CD14-positive monocyte (primary cell): ENCODE results near the gene IGFBP2. TPM values are rescaled to one million over a fixed set of nuclear protein-coding genes. Genes with fewer than 3 reads are reported as not detected.

Experiments used
- DNase-seq, 3 donors: peaks; one replicate each; pipeline ENCODE4 v3.0.0-alpha.2; 2011 to 2022
- H2AFZ ChIP-seq: 2 replicates; pipeline ENCODE4 v1.6.0; 2012; ENCODE audit warnings: mild to moderate bottlenecking, low read depth, low read length, inconsistent platforms; ENCODE audit not compliant: insufficient read depth, poor library complexity, severe bottlenecking
- H3K27ac ChIP-seq, 2 donors: 1 replicate in 1 of 2; 2 replicates in 1 of 2; pipeline ENCODE4 v1.5.1; 2012 to 2013; ENCODE audit warnings: low read length in 2 of 2, control low read depth in 1 of 2, inconsistent platforms in 1 of 2, low read depth in 1 of 2, mild to moderate bottlenecking in 1 of 2
- H3K27me3 ChIP-seq, 2 donors: one replicate each; pipeline versions ENCODE4 v1.6.0 to v1.6.1; 2011 to 2013; ENCODE audit warnings: low read length in 2 of 2; ENCODE audit not compliant: control insufficient read depth in 2 of 2, insufficient read depth in 2 of 2
- H3K36me3 ChIP-seq, 2 donors: replicated peaks in 1 of 2; 1 replicate in 1 of 2; 2 replicates in 1 of 2; pipeline versions ENCODE4 v1.5.1 to v1.6.1; 2012 to 2013; ENCODE audit warnings: low read length in 2 of 2, control low read depth in 1 of 2, inconsistent platforms in 1 of 2, mild to moderate bottlenecking in 1 of 2; ENCODE audit not compliant: insufficient read depth in 2 of 2, control insufficient read depth in 1 of 2
- H3K4me1 ChIP-seq, 2 donors: 1 replicate in 1 of 2; 2 replicates in 1 of 2; pipeline versions ENCODE4 v1.5.1 to v1.6.1; 2012 to 2013; ENCODE audit warnings: low read length in 2 of 2, control low read depth in 1 of 2, inconsistent platforms in 1 of 2, mild to moderate bottlenecking in 1 of 2, moderate library complexity in 1 of 2; ENCODE audit not compliant: insufficient read depth in 2 of 2, control insufficient read depth in 1 of 2
- H3K4me2 ChIP-seq: replicated peaks from 2 replicates; pipeline ENCODE3; 2012; ENCODE audit warnings: low read length, moderate library complexity, mild to moderate bottlenecking; ENCODE audit not compliant: poor library complexity, severe bottlenecking; ENCODE audit errors: extremely low read depth
- H3K4me3 ChIP-seq, 3 experiments: fragments of 200-600 bp in 1 of 3; sonication (generic) in 1 of 3; replicated peaks in 1 of 3; 1 replicate in 2 of 3; 2 replicates in 1 of 3; pipeline ENCODE4 v1.5.1; 2011 to 2013; ENCODE audit warnings: low read length in 3 of 3, mild to moderate bottlenecking in 3 of 3, control low read depth in 2 of 3, low read depth in 2 of 3, inconsistent platforms in 1 of 3, moderate library complexity in 1 of 3
- H3K79me2 ChIP-seq: 2 replicates; pipeline ENCODE4 v1.6.0; 2012; ENCODE audit warnings: mild to moderate bottlenecking, control low read depth, inconsistent platforms, low read length, moderate library complexity; ENCODE audit not compliant: insufficient read depth
- H3K9ac ChIP-seq: 2 replicates; pipeline ENCODE4 v1.6.0; 2017; ENCODE audit warnings: low read length, mild to moderate bottlenecking; ENCODE audit not compliant: insufficient read depth, poor library complexity, severe bottlenecking
- H3K9me3 ChIP-seq, 2 donors: replicated peaks in 1 of 2; 1 replicate in 1 of 2; 2 replicates in 1 of 2; pipeline versions ENCODE4 v1.5.1 to v1.6.1; 2012 to 2013; ENCODE audit warnings: low read length in 2 of 2, control low read depth in 1 of 2; ENCODE audit not compliant: control insufficient read depth in 1 of 2, insufficient read depth in 1 of 2
- H4K20me1 ChIP-seq: 2 replicates; pipeline ENCODE4 v1.6.0; 2012; ENCODE audit warnings: mild to moderate bottlenecking, low read length, control low read depth, moderate library complexity; ENCODE audit not compliant: insufficient read depth
- H3K27ac Mint-ChIP-seq, 7 donors: one replicate each; pipeline ENCODE4 v1.8.0; 2020; ENCODE audit warnings: mild to moderate bottlenecking in 7 of 7, mixed read lengths in 7 of 7, moderate library complexity in 6 of 7, inconsistent platforms in 2 of 7
- H3K27me3 Mint-ChIP-seq, 3 donors: one replicate each; pipeline ENCODE4 v1.8.0; 2021 to 2022; ENCODE audit warnings: low read depth in 3 of 3, mild to moderate bottlenecking in 3 of 3, mixed read lengths in 3 of 3, moderate library complexity in 3 of 3, inconsistent platforms in 1 of 3
- H3K36me3 Mint-ChIP-seq, 2 donors: one replicate each; pipeline ENCODE4 v1.8.0; 2020; ENCODE audit warnings: mixed read lengths in 2 of 2, inconsistent platforms in 1 of 2, mild to moderate bottlenecking in 1 of 2
- H3K4me1 Mint-ChIP-seq: one replicate; pipeline ENCODE4 v1.8.0; 2020; ENCODE audit warnings: mild to moderate bottlenecking, mixed read lengths
- H3K4me3 Mint-ChIP-seq, 2 donors: one replicate each; pipeline ENCODE4 v1.8.0; 2020; ENCODE audit warnings: mild to moderate bottlenecking in 2 of 2, mixed read lengths in 2 of 2, moderate library complexity in 1 of 2
- H3K9me3 Mint-ChIP-seq, 7 donors: one replicate each; pipeline ENCODE4 v1.8.0; 2020 to 2022; ENCODE audit warnings: mixed read lengths in 7 of 7, mild to moderate bottlenecking in 6 of 7, moderate library complexity in 6 of 7, inconsistent platforms in 2 of 7
- WGBS: methylation state at CpG from one replicate; pipeline ENCODE4 v1.1.5; 2013; ENCODE audit warnings: missing lambda C conversion rate; ENCODE audit not compliant: insufficient coverage; 5-methylcytosine and 5-hydroxymethylcytosine counted together
- intact Hi-C, 2 donors: fragments of 100-400 bp; cut with micrococcal nuclease; formaldehyde crosslinking; loops; one replicate each; pipeline versions ENCODE4 v1.15.0 to v1.15.1; 2023
- polyA plus RNA-seq, 3 donors: library from polyadenylated mRNA; depleted of rRNA in 1 of 3; unstranded in 2 of 3; stranded (reverse) in 1 of 3; fragments of 300-500 nt in 2 of 3; fragments of >200 nt in 1 of 3; fragmentation: Illumina TruSeq in 2 of 3; gene quantifications; 1 replicate in 2 of 3; 2 replicates in 1 of 3; pipeline ENCODE4 v1.2.3, GENCODE V29; 2012 to 2021
- TF ChIP-seq, protein P1 (sequence below): fragments of 200-600 bp; IDR thresholded peaks from one replicate; pipeline ENCODE4 v1.8.0; 2022; ENCODE audit warnings: antibody characterized with exemption, mild to moderate bottlenecking

Gene IGFBP2
- polyA plus RNA-seq, 3 donors: 1.6 TPM; not detected in 2

DNA sequence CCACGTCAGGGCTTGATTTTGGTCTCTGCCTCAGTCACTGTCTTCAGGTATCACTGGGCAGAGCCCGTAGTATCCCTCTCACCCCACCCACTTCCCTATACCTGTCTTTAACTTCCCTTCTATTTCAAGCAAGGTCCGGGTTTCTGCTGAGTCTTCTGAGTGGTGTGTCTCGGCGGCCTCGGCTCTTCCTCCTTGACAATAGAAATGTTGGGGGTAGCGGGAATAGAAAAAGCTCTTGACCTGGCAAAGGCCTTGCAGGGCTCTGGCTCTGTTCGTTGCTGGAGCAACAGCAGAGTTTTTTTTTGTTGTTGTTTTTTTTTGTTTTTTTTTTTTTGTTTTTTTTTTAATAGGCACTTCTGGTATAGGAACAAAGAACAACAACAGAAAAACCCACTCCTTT, 78.1 kb downstream of the IGFBP2 start:
- Mint-ChIP-seq H3K36me3 (no peaks in the 10 kb centered on the region), H3K4me3 (no peak overlapping the region), H3K27ac (no peak overlapping the region), H3K4me1 (no peaks in the 10 kb centered on the region), H3K9me3 (peaks cover 0 to 4% (median 0%) of the 10 kb centered on the region in 7 donors), H3K27me3 (peaks cover 6 to 22% (median 11%) of the 10 kb centered on the region in 3 donors)
- Histone ChIP-seq H2AFZ (no peak overlapping the region), H3K9me3 (peaks cover 0 to 3% of the 10 kb centered on the region in 2 donors), H3K27ac (no peak overlapping the region), H3K9ac (no peak overlapping the region), H3K4me2 (no peak overlapping the region), H3K4me3 (no peak overlapping the region), H3K79me2 (no peaks in the 10 kb centered on the region), H4K20me1 (no peaks in the 10 kb centered on the region), H3K27me3 (no peaks in the 10 kb centered on the region), H3K36me3 (no peaks in the 10 kb centered on the region), H3K4me1 (no peaks in the 10 kb centered on the region)
- DNase-seq: no peak
- TF ChIP-seq, protein P1, sequence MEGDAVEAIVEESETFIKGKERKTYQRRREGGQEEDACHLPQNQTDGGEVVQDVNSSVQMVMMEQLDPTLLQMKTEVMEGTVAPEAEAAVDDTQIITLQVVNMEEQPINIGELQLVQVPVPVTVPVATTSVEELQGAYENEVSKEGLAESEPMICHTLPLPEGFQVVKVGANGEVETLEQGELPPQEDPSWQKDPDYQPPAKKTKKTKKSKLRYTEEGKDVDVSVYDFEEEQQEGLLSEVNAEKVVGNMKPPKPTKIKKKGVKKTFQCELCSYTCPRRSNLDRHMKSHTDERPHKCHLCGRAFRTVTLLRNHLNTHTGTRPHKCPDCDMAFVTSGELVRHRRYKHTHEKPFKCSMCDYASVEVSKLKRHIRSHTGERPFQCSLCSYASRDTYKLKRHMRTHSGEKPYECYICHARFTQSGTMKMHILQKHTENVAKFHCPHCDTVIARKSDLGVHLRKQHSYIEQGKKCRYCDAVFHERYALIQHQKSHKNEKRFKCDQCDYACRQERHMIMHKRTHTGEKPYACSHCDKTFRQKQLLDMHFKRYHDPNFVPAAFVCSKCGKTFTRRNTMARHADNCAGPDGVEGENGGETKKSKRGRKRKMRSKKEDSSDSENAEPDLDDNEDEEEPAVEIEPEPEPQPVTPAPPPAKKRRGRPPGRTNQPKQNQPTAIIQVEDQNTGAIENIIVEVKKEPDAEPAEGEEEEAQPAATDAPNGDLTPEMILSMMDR: no peak
- intact Hi-C loops: no loop called here
- 73% methylated on average over 2 of the region's 8 CpGs for WGBS

GRCh38 chr2:216713691-216714336, 80.6 kb downstream of the IGFBP2 start:
- Mint-ChIP-seq H3K4me3 (no peak overlapping the region), H3K4me1 (no peaks in the 10 kb centered on the region), H3K36me3 (no peaks in the 10 kb centered on the region), H3K27ac (peak overlapping the region in 1 of 7 donors; percentile 61), H3K9me3 (peaks cover 0 to 4% (median 0%) of the 10 kb centered on the region in 7 donors), H3K27me3 (peaks cover 8 to 26% (median 15%) of the 10 kb centered on the region in 3 donors)
- Histone ChIP-seq H3K4me3 (no peak overlapping the region), H2AFZ (no peak overlapping the region), H4K20me1 (no peaks in the 10 kb centered on the region), H3K9me3 (peaks cover 0 to 3% of the 10 kb centered on the region in 2 donors), H3K27ac (no peak overlapping the region), H3K36me3 (no peaks in the 10 kb centered on the region), H3K9ac (no peak overlapping the region), H3K27me3 (no peaks in the 10 kb centered on the region), H3K79me2 (no peaks in the 10 kb centered on the region), H3K4me1 (no peaks in the 10 kb centered on the region), H3K4me2 (no peak overlapping the region)
- TF ChIP-seq, protein P1: no peak
- WGBS: 100% methylated on average over 3 of the region's 8 CpGs
- intact Hi-C loops: no loop called here
- no peak for DNase-seq

Other genes starting within 250 kb of the IGFBP2 start
- 10 to 100 TPM; 10.5 to 13.3 (median 11.5) TPM for gene SMARCAL1, start 220.9 kb upstream of the IGFBP2 start, polyA plus RNA-seq
- 1,000 to 10,000 TPM; 1,504 to 1,660 (median 1,597) TPM for gene RPL37A, start 134.6 kb upstream of the IGFBP2 start, polyA plus RNA-seq
- gene IGFBP5, start 62.1 kb downstream of the IGFBP2 start, polyA plus RNA-seq: not detected
- gene TNP1, start 226.6 kb downstream of the IGFBP2 start, polyA plus RNA-seq: not detected